IMR-90 (cell line): ENCODE measurements around the gene GNA14. TPM values are rescaled to one million over a fixed set of nuclear protein-coding genes. Genes with fewer than 3 reads are reported as not detected.

Source experiments
- ATAC-seq: fragments of 200-7000 bp; cut with Tn5 transposase; 2 replicates; pipeline ENCODE4 v1.9.1; 2020; ENCODE audit warnings: low read depth, mild to moderate bottlenecking, moderate library complexity
- BruUV-seq: library from RNA; stranded (reverse); fragments of 400-500 nt; replicated peaks from 2 replicates; lab custom pipeline; 2021; lab: Mats Ljungman, UMichigan
- CTCF ChIA-PET: fragments of 300-600 bp; formaldehyde crosslinking; extraction: SDS; loops from one replicate; lab custom pipeline; 2021; ENCODE audit warnings: antibody characterized with exemption; lab: Yijun Ruan, JAX
- POLR2A ChIA-PET: fragments of 300-600 bp; sonication (Branson Sonifier 250); formaldehyde crosslinking; loops from one replicate; lab custom pipeline; 2022; ENCODE audit warnings: antibody characterized with exemption; ENCODE audit not compliant: unreplicated experiment; lab: Charles Lee
- DNase-seq: peaks from one replicate; pipeline ENCODE4 v3.0.0; 2013
- H2AFZ ChIP-seq: replicated peaks from 2 replicates; pipeline ENCODE3; 2013; ENCODE audit warnings: low read length, mild to moderate bottlenecking; ENCODE audit not compliant: poor library complexity
- H2AK5ac ChIP-seq: 2 replicates; pipeline ENCODE4 v1.6.1; 2013; ENCODE audit warnings: low read depth, low read length, inconsistent platforms
- H2AK9ac ChIP-seq: replicated peaks from 2 replicates; pipeline ENCODE3; 2013; ENCODE audit warnings: mild to moderate bottlenecking, low read depth, low read length, moderate library complexity; ENCODE audit not compliant: poor library complexity
- H2BK120ac ChIP-seq: 2 replicates; pipeline ENCODE4 v1.6.1; 2013; ENCODE audit warnings: low read depth, low read length, inconsistent platforms
- H2BK15ac ChIP-seq: 3 replicates; pipeline ENCODE4 v1.6.1; 2013; ENCODE audit warnings: low read depth, low read length, inconsistent platforms
- H2BK20ac ChIP-seq: 2 replicates; pipeline ENCODE4 v1.6.1; 2013; ENCODE audit warnings: low read depth, mild to moderate bottlenecking, inconsistent platforms, low read length, moderate library complexity
- H2BK5ac ChIP-seq: 2 replicates; pipeline ENCODE4 v1.6.1; 2013; ENCODE audit warnings: mild to moderate bottlenecking, low read depth, low read length, inconsistent platforms; ENCODE audit not compliant: poor library complexity, severe bottlenecking
- H3K14ac ChIP-seq: replicated peaks from 2 replicates; pipeline ENCODE4 v1.6.1; 2013; ENCODE audit warnings: low read depth, low read length, inconsistent platforms
- H3K18ac ChIP-seq: 2 replicates; pipeline ENCODE4 v1.6.1; 2013; ENCODE audit warnings: low read depth, low read length, control low read depth
- H3K23ac ChIP-seq: 2 replicates; pipeline ENCODE4 v1.6.1; 2013; ENCODE audit warnings: low read depth, low read length, inconsistent platforms
- H3K27ac ChIP-seq: 2 replicates; pipeline ENCODE4 v1.5.1; 2013; ENCODE audit warnings: mild to moderate bottlenecking, control low read depth, low read length; ENCODE audit not compliant: insufficient read depth
- H3K27me3 ChIP-seq: 2 replicates; pipeline ENCODE4 v1.6.1; 2013; ENCODE audit warnings: low read length; ENCODE audit not compliant: control insufficient read depth, insufficient read depth
- H3K36me3 ChIP-seq: 2 replicates; pipeline ENCODE4 v1.6.1; 2013; ENCODE audit warnings: low read length, mixed read lengths; ENCODE audit not compliant: control insufficient read depth, insufficient read depth
- H3K4ac ChIP-seq: 2 replicates; pipeline ENCODE4 v1.6.1; 2013; ENCODE audit warnings: low read depth, low read length, inconsistent platforms
- H3K4me1 ChIP-seq: 2 replicates; pipeline ENCODE4 v1.6.1; 2013; ENCODE audit warnings: low read length, mixed read lengths; ENCODE audit not compliant: control insufficient read depth, insufficient read depth
- H3K4me2 ChIP-seq: 2 replicates; pipeline ENCODE4 v1.6.1; 2013; ENCODE audit warnings: low read depth, mild to moderate bottlenecking, control low read depth, low read length, moderate library complexity
- H3K4me3 ChIP-seq: 2 replicates; pipeline ENCODE4 v1.5.1; 2013; ENCODE audit warnings: low read depth, mild to moderate bottlenecking, control low read depth, low read length, moderate library complexity; ENCODE audit not compliant: insufficient read depth
- H3K56ac ChIP-seq: 2 replicates; pipeline ENCODE4 v1.6.1; 2013; ENCODE audit warnings: low read length, inconsistent platforms; ENCODE audit not compliant: insufficient read depth; ENCODE audit errors: extremely low read depth
- H3K79me1 ChIP-seq, 2 experiments: 2 replicates each; pipeline ENCODE4 v1.6.1; 2013; ENCODE audit warnings: low read length in 2 of 2, inconsistent platforms in 1 of 2, low read depth in 1 of 2
- H3K9ac ChIP-seq: 2 replicates; pipeline ENCODE4 v1.6.1; 2013; ENCODE audit warnings: low read depth, low read length, control low read depth
- H3K9me1 ChIP-seq: 2 replicates; pipeline ENCODE4 v1.6.1; 2013; ENCODE audit warnings: low read length, inconsistent platforms; ENCODE audit not compliant: insufficient read depth
- H3K9me3 ChIP-seq: 2 replicates; pipeline ENCODE4 v1.6.1; 2013; ENCODE audit warnings: low read length; ENCODE audit not compliant: control insufficient read depth, insufficient read depth
- H4K20me1 ChIP-seq: 2 replicates; pipeline ENCODE4 v1.6.1; 2013; ENCODE audit warnings: low read length, inconsistent platforms; ENCODE audit not compliant: insufficient read depth
- H4K5ac ChIP-seq: 2 replicates; pipeline ENCODE4 v1.6.1; 2013; ENCODE audit warnings: mild to moderate bottlenecking, low read depth, low read length, control low read depth
- H4K8ac ChIP-seq, 2 experiments: 2 replicates each; pipeline ENCODE4 v1.6.1; 2013; ENCODE audit warnings: low read depth in 2 of 2, low read length in 2 of 2, control low read depth in 1 of 2, inconsistent platforms in 1 of 2
- H4K91ac ChIP-seq: 2 replicates; pipeline ENCODE4 v1.6.1; 2013; ENCODE audit warnings: low read depth, low read length, inconsistent platforms; ENCODE audit not compliant: insufficient read depth
- BHLHE40 ChIP-seq: fragments of 150-350 bp; IDR thresholded peaks from 2 replicates; pipeline ENCODE4 v1.6.1; 2016; ENCODE audit warnings: mild to moderate bottlenecking, low read depth, low read length
- CEBPB ChIP-seq: IDR thresholded peaks from 2 replicates; pipeline ENCODE4 v1.6.1; 2012; ENCODE audit warnings: low read depth, low read length, improper control_type of control experiment
- CHD1 ChIP-seq: IDR thresholded peaks from 2 replicates; pipeline ENCODE4 v1.6.1; 2012; ENCODE audit warnings: low read depth, low read length, improper control_type of control experiment
- FOS ChIP-seq: fragments of 150-350 bp; IDR thresholded peaks from 2 replicates; pipeline ENCODE4 v1.6.1; 2016; ENCODE audit warnings: low read depth, low read length
- MAFK ChIP-seq: IDR thresholded peaks from 2 replicates; pipeline ENCODE4 v1.6.1; 2012; ENCODE audit warnings: low read depth, low read length, improper control_type of control experiment
- MXI1 ChIP-seq: IDR thresholded peaks from 2 replicates; pipeline ENCODE4 v1.6.1; 2012; ENCODE audit warnings: low read depth, mild to moderate bottlenecking, low read length, moderate library complexity, borderline replicate concordance
- NFE2L2 ChIP-seq: fragments of 150-350 bp; IDR thresholded peaks from 2 replicates; pipeline ENCODE4 v1.6.1; 2016; ENCODE audit warnings: low read depth, mild to moderate bottlenecking, low read length
- POLR2A ChIP-seq: IDR thresholded peaks from 2 replicates; pipeline ENCODE4 v1.6.1; 2012; ENCODE audit warnings: mild to moderate bottlenecking, low read depth, low read length
- RAD21 ChIP-seq: IDR thresholded peaks from 2 replicates; pipeline ENCODE4 v1.6.1; 2012; ENCODE audit warnings: low read length, improper control_type of control experiment
- RCOR1 ChIP-seq: IDR thresholded peaks from 2 replicates; pipeline ENCODE4 v1.6.1; 2012; ENCODE audit warnings: mild to moderate bottlenecking, low read length, improper control_type of control experiment; ENCODE audit not compliant: insufficient replicate concordance
- RFX5 ChIP-seq: IDR thresholded peaks from 2 replicates; pipeline ENCODE4 v1.8.0; 2012; ENCODE audit warnings: low read depth, mild to moderate bottlenecking, low read length, moderate library complexity
- SMC3 ChIP-seq: fragments of 150-350 bp; IDR thresholded peaks from 2 replicates; pipeline ENCODE4 v1.6.1; 2016; ENCODE audit warnings: low read depth, mild to moderate bottlenecking, antibody characterized with exemption, low read length, moderate library complexity
- WGBS, 2 experiments: methylation state at CpG; one replicate each; pipeline versions ENCODE4 v1.1.5 to v1.1.7; 2013; ENCODE audit warnings: missing lambda C conversion rate in 2 of 2; ENCODE audit not compliant: insufficient read length in 1 of 2; ENCODE audit errors: extremely low coverage in 2 of 2; 5-methylcytosine and 5-hydroxymethylcytosine counted together
- dilution Hi-C: fragments of 300-500 bp; cut with HindIII; formaldehyde crosslinking; loops from one replicate; pipeline ENCODE4 v1.14.3; 2018; ENCODE audit warnings: low sequenced_read_pairs; ENCODE audit not compliant: unreplicated experiment
- in situ Hi-C: fragments of 300-500 bp; cut with MboI; formaldehyde crosslinking; loops from 3 replicates; pipeline ENCODE4 v1.14.3; 2019; ENCODE audit warnings: low sequenced_read_pairs, inconsistent platforms, mixed read lengths
- intact Hi-C: fragments of 100-400 bp; cut with micrococcal nuclease; formaldehyde crosslinking; loops from 2 replicates; pipeline ENCODE4 v1.10.0; 2022
- polyA plus RNA-seq, 3 experiments: library from polyadenylated mRNA; depleted of rRNA; stranded (reverse); fragments of >200 nt; gene quantifications; 2 replicates each; pipeline ENCODE4 v1.2.3, GENCODE V29; 2012; ENCODE audit warnings: low replicate concordance in 1 of 3
- total RNA-seq: library from RNA; depleted of rRNA; stranded (reverse); fragments of >200 nt; gene quantifications from 2 replicates; pipeline ENCODE4 v1.2.3, GENCODE V29; 2012
- TF ChIP-seq, protein P1 (sequence below): fragments of 150-350 bp; IDR thresholded peaks from 2 replicates; pipeline ENCODE4 v1.6.1; 2016; ENCODE audit warnings: low read depth, mild to moderate bottlenecking, low read length, moderate library complexity, borderline replicate concordance
- TF ChIP-seq, protein P2 (sequence below): fragments of 150-350 bp; IDR thresholded peaks from 2 replicates; pipeline ENCODE4 v1.6.1; 2017; ENCODE audit warnings: mild to moderate bottlenecking, antibody characterized with exemption, low read length, low read depth
- TF ChIP-seq, protein P3 (sequence below): conservative IDR thresholded peaks from 2 replicates; pipeline ENCODE4 v1.5.1; 2012; ENCODE audit warnings: mild to moderate bottlenecking, low read depth, low read length, improper control_type of control experiment

The GNA14 gene
- total and polyA plus RNA-seq, 2 of the 4 experiments (the other 2 are of a cell fraction): under 0.01 to 0.03 TPM

DNA sequence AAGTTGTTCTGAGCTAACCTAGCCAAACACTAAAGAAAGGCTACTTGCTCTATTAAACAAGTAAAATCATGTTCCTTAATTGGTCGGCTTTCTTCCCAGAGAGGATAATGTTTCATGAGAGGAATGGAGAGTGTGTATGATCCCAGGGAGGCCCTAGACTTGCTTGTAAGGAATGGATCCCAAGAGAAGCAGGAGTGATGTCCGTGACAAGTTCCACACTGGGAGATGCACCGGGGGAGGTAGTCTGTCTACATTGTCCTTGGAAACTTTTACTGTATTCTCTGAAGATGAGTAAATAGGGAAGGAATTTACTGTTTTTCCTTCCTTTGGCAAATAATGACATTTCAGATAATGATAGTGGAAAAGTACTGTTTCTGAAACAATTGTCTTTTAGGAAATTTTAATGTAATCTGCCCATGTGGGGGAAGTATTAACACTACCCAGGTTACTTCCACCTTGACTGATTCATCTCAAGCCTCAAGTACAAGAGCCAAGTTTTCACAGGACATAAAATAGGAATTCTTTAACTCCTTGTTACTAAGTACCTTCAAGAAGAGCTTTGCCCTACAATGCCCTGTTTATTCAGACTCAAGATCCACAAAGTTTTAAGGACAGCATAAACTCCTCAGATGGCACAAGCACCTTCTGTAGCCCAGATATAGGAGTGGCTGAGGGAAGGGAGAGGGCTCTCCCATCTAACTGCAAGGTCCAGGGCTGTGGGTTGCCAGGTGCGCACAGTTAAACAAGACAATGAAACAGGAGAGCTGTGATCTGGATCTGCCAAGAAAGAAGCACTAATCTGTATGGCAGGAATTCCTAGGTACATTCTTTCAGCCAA, 152.1 kb downstream of the GNA14 start:
- Histone ChIP-seq H3K4me3 (no peak overlapping the region), H2BK15ac (no peak overlapping the region), H2AK9ac (no peak overlapping the region), H3K27ac (no peak overlapping the region), H4K8ac (no peak overlapping the region), H3K9me1 (no peaks in the 10 kb centered on the region), H2AK5ac (no peak overlapping the region), H4K20me1 (no peaks in the 10 kb centered on the region), H2BK20ac (no peak overlapping the region), H3K9me3 (no peaks in the 10 kb centered on the region), H2AFZ (no peak overlapping the region), H3K27me3 (no peaks in the 10 kb centered on the region), H4K91ac (no peak overlapping the region), H3K56ac (no peak overlapping the region), H3K4me2 (no peak overlapping the region; the same call in 1 of the 2 replicates), H3K4me1 (no peaks in the 10 kb centered on the region), H3K79me1 (no peaks in the 10 kb centered on the region), H3K36me3 (no peaks in the 10 kb centered on the region), H2BK5ac (no peak overlapping the region), H4K5ac (no peak overlapping the region), H3K18ac (no peak overlapping the region), H3K14ac (no peak overlapping the region), H2BK120ac (no peak overlapping the region), H3K9ac (no peak overlapping the region), H3K4ac (no peak overlapping the region), H3K23ac (no peak overlapping the region)
- ATAC-seq (peak; percentile 83), DNase-seq (peak; percentile 23)
- BruUV-seq: no TSS peak
- POLR2A ChIA-PET: no interaction called here
- no CpG with 5 or more reads among the region's 4 CpGs for WGBS, 2 experiments
- intact Hi-C loops: no loop called here
- dilution Hi-C loops: no loop called here
- in situ Hi-C loops: no loop called here
- CTCF ChIA-PET: interaction anchor here (0.8 kb wide), 1 partner anchor 255 kb away, joined by 3 read pairs; no protein-coding TSS in a partner anchor
- no peak for TF ChIP-seq MAFK
- no peak for TF ChIP-seq POLR2A
- no peak for TF ChIP-seq FOS
- TF ChIP-seq NFE2L2: no peak
- TF ChIP-seq RFX5: no peak
- TF ChIP-seq, protein P1, sequence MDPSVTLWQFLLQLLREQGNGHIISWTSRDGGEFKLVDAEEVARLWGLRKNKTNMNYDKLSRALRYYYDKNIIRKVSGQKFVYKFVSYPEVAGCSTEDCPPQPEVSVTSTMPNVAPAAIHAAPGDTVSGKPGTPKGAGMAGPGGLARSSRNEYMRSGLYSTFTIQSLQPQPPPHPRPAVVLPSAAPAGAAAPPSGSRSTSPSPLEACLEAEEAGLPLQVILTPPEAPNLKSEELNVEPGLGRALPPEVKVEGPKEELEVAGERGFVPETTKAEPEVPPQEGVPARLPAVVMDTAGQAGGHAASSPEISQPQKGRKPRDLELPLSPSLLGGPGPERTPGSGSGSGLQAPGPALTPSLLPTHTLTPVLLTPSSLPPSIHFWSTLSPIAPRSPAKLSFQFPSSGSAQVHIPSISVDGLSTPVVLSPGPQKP: no peak
- TF ChIP-seq CEBPB: no peak
- TF ChIP-seq BHLHE40: no peak
- TF ChIP-seq SMC3: no peak
- TF ChIP-seq MXI1: no peak
- TF ChIP-seq, protein P2, sequence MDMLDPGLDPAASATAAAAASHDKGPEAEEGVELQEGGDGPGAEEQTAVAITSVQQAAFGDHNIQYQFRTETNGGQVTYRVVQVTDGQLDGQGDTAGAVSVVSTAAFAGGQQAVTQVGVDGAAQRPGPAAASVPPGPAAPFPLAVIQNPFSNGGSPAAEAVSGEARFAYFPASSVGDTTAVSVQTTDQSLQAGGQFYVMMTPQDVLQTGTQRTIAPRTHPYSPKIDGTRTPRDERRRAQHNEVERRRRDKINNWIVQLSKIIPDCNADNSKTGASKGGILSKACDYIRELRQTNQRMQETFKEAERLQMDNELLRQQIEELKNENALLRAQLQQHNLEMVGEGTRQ: no peak
- TF ChIP-seq, protein P3, sequence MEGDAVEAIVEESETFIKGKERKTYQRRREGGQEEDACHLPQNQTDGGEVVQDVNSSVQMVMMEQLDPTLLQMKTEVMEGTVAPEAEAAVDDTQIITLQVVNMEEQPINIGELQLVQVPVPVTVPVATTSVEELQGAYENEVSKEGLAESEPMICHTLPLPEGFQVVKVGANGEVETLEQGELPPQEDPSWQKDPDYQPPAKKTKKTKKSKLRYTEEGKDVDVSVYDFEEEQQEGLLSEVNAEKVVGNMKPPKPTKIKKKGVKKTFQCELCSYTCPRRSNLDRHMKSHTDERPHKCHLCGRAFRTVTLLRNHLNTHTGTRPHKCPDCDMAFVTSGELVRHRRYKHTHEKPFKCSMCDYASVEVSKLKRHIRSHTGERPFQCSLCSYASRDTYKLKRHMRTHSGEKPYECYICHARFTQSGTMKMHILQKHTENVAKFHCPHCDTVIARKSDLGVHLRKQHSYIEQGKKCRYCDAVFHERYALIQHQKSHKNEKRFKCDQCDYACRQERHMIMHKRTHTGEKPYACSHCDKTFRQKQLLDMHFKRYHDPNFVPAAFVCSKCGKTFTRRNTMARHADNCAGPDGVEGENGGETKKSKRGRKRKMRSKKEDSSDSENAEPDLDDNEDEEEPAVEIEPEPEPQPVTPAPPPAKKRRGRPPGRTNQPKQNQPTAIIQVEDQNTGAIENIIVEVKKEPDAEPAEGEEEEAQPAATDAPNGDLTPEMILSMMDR: no peak
- TF ChIP-seq CHD1: no peak
- TF ChIP-seq RAD21: no peak
- TF ChIP-seq RCOR1: no peak
